SJSA1 (cell line): ENCODE data around the gene ENPP6. TPM values are rescaled to one million over a fixed set of nuclear protein-coding genes. Genes with fewer than 3 reads are reported as not detected.

Source experiments
- DNase-seq, 2 experiments: peaks; one replicate each; pipeline ENCODE4 v3.0.0-alpha.2; 2015 to 2020; ENCODE audit warnings: low spot score in 2 of 2, low read depth in 1 of 2
- H3K27ac ChIP-seq: fragments of 250-450 bp; sonication (Bioruptor Pico); 2 replicates; pipeline ENCODE4 v1.5.1; 2020; ENCODE audit warnings: mild to moderate bottlenecking, moderate library complexity
- H3K27me3 ChIP-seq: fragments of 250-450 bp; sonication (Bioruptor Pico); replicated peaks from 2 replicates; pipeline ENCODE4 v1.5.1; 2020; ENCODE audit warnings: mild to moderate bottlenecking, moderate library complexity
- H3K36me3 ChIP-seq: fragments of 250-450 bp; sonication (Bioruptor Pico); 2 replicates; pipeline ENCODE4 v1.5.1; 2020; ENCODE audit warnings: mild to moderate bottlenecking
- H3K4me1 ChIP-seq: fragments of 250-450 bp; sonication (Bioruptor Pico); replicated peaks from 2 replicates; pipeline ENCODE4 v1.6.1; 2021; ENCODE audit warnings: mild to moderate bottlenecking
- H3K4me3 ChIP-seq: fragments of 250-450 bp; sonication (Bioruptor Pico); 2 replicates; pipeline ENCODE4 v1.5.1; 2020; ENCODE audit warnings: mild to moderate bottlenecking
- H3K9me3 ChIP-seq: fragments of 250-450 bp; sonication (Bioruptor Pico); replicated peaks from 2 replicates; pipeline ENCODE4 v1.5.1; 2020; ENCODE audit warnings: mild to moderate bottlenecking
- total RNA-seq: library from RNA; depleted of rRNA; stranded (reverse); fragments of >200 nt; shearing (Covaris generic); gene quantifications from 2 replicates; pipeline ENCODE4 v1.2.3, GENCODE V29; 2014

The ENPP6 gene
- total RNA-seq, 1 experiment from 2014 or later = not detected

DNA sequence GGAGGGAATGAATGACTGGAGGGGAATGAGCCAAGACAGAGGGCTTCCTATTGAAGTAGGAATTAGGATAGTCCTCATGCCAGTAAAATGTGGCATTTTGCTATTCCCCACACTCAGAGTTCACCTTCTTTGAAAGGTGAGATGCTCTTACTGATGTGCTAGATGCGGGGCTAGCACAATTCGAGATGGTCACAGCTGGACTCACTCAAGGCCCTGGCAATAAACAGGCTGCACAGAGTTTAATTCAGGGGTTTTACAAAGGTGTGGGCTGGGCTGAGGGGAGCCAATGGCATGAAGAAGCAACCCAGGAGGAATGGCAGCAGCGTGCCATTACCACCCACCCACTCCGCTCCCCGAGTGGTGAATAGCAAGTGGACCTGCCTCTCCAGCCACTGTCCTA is 55.1 kb downstream of the ENPP6 start:
- Histone ChIP-seq H3K27me3 (no peaks in the 10 kb centered on the region), H3K4me1 (0 out of 2 replicates have a peak, but pooled peaks cover 5% of the 10 kb centered on the region), H3K9me3 (no peaks in the 10 kb centered on the region), H3K27ac (no peak overlapping the region), H3K4me3 (no peak overlapping the region), H3K36me3 (no peaks in the 10 kb centered on the region)
- DNase-seq = no peak

DNA sequence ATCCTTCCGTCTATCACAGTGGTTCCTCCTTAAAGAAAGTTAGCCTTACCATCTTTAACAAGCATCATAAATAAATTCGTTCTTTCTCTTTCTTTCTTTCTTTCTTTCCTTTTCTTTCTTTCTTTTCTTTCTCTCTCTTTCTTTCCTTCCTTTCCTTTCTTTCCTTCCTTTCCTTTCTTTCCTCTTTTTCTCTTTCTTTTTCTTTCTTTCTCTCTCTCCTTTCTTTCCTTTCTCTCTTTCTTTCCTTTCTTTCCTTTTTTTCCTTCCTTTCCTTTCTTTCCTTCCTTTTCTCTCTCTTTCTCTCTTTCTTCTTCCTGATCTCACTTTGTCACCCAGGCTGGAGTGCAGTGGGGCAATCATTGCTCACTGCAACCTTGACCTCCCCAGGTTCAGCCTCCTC is 60.4 kb downstream of the ENPP6 start:
- H3K4me1 ChIP-seq = no peaks in the 10 kb centered on the region
- H3K4me3 ChIP-seq = no peak overlapping the region
- H3K9me3 ChIP-seq = no peaks in the 10 kb centered on the region
- no peak overlapping the region for H3K27ac ChIP-seq
- no peaks in the 10 kb centered on the region for H3K27me3 ChIP-seq
- DNase-seq = no peak
- H3K36me3 ChIP-seq = no peaks in the 10 kb centered on the region

DNA sequence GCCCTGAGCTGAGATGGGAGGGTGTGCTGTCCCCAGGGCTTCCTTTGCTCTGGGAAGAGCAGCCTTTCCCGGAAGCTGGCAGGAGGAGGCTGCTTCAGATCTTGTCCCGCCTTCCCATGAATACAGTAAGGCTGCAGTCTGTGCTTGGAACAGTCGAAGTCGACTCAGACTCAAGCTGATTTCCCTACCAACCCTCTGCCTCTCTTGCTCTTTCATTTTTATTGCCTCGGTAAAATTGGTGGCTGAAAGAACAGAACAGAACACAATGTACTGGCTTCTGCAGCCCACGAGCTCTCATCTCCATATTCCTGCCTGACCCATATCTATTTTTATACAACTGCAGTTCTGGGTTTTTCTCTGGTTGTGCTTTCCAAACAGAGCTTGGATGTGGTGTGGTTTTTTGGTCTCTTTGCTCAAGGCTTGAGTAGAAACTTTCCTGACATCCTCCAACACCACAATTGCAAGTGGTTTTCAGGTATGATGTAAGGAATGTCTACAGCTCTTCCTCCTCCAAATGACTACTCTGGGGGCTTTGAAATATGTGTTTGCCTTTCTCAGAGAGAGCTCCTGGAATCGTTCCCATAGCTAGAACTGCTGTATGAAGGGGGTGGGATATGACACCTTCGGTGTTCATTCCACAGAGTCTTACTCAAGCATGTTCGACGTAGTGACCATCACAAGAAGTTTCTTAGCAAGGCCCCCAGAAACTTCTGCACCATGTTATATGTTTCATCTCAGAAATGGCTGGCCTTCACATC is 61.3 kb downstream of the ENPP6 start:
- DNase-seq = no peak
- Histone ChIP-seq H3K27me3 (no peaks in the 10 kb centered on the region), H3K36me3 (no peaks in the 10 kb centered on the region), H3K4me3 (no peak overlapping the region), H3K27ac (no peak overlapping the region), H3K9me3 (no peaks in the 10 kb centered on the region), H3K4me1 (no peaks in the 10 kb centered on the region)

DNA sequence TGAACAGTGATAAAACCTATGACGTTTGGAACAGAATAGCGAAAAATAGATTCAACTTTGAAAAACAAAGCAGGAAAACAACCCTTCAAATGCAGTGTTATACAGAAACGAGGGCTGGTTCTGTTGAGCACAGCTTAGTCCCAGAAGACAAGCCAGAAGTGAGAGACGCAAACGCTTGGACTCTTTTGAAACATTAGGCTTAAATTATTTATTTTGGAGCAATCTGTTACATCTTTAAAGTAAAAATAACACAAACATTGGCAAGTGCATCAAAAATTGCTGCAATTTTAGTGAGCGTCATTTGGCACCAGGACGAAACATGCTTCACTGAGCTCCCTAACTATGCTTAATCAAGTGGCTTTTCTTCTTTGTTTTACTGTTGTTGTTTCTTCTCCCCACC is 63.5 kb downstream of the ENPP6 start:
- Histone ChIP-seq H3K27me3 (no peaks in the 10 kb centered on the region), H3K4me1 (no peaks in the 10 kb centered on the region), H3K4me3 (no peak overlapping the region), H3K27ac (no peak overlapping the region), H3K9me3 (no peaks in the 10 kb centered on the region), H3K36me3 (no peaks in the 10 kb centered on the region)
- DNase-seq = no peak

DNA sequence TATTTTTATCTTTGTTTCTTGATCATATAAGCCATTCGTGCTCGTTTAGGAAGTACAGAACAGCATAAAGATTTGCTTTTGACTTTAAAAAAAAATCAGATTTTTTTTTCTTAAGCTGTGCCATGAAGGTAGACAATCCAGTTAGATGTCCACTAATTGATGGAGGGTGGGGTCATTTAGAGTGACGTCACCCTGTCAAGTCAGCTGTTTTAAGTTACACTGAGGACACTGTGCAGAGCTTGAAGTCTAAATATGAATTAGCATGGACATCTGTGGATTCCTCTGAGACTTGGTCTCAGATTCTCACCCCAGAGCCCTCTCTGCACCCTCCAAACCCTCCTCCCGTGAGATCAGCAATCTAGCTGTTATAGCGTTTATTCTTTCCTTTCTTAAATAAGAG is 63.9 kb downstream of the ENPP6 start:
- Histone ChIP-seq H3K4me1 (no peaks in the 10 kb centered on the region), H3K27ac (no peak overlapping the region), H3K27me3 (no peaks in the 10 kb centered on the region), H3K4me3 (no peak overlapping the region), H3K9me3 (no peaks in the 10 kb centered on the region; the same call in 1 of the 2 replicates), H3K36me3 (no peaks in the 10 kb centered on the region)
- DNase-seq = no peak

DNA sequence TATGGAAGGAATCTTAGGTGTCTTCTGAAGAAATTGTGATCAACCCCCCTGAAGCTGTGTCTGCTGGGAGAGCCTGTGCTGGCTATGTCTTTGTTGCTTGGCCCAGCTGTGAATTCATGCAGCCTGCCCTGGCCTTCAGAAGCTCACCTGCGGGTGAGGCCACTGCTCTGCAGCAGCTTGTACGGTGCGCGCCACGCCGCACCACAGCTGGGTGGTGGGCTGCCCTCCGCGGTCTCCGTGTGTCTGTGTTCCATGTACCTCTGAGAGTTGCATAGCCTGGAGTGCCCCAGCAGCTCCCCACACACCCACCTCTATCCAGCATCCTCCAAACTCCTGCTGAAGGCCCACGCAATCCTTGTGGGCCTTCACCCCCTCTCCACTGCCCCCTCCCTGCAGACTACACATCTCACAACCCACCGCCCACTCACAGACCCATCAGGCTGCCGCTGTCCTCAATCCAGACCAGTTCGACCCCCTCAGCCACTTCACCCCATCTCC is 65.6 kb downstream of the ENPP6 start:
- DNase-seq = no peak
- Histone ChIP-seq H3K27me3 (no peaks in the 10 kb centered on the region), H3K36me3 (no peaks in the 10 kb centered on the region), H3K9me3 (no peaks in the 10 kb centered on the region; the same call in 1 of the 2 replicates), H3K4me1 (no peaks in the 10 kb centered on the region), H3K27ac (no peak overlapping the region), H3K4me3 (no peak overlapping the region)

DNA sequence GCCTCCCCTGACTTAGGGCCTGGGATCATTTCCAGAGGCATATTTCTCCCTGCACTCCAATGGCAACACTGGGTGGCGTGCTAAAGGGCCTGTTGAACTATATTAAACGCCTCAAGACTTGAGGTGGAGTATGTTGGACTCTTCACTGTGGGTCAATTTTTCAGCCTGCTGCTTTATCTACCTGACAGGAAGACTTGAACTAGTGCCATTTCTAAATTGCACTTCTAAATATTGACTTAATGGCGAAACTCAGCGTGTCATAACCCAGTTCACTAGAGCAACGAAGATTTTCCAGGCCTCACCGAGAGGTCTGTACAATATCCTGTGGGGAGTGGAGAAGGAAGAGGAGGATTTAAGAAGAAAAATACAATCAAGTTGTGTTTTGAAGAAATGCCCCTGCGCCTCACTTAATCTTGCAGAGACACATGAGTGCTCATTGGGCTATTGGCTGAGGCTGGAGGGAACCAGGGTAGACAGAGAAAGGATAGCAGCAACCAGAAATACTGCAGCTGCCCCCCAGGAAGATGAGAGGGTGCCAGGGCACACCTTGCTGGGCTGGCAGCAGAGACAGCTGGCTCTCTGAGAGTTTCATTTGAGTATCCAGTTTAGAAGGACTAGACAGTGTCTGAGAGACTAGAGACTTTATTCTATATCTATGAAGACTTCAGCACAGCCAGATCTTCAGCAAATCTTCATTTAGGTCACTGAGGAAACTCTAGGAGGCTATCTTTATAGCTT is 67.4 kb downstream of the ENPP6 start:
- Histone ChIP-seq H3K4me1 (no peaks in the 10 kb centered on the region), H3K4me3 (no peak overlapping the region), H3K27ac (no peak overlapping the region), H3K36me3 (no peaks in the 10 kb centered on the region), H3K9me3 (no peaks in the 10 kb centered on the region; the same call in 1 of the 2 replicates), H3K27me3 (no peaks in the 10 kb centered on the region)
- DNase-seq = no peak

DNA sequence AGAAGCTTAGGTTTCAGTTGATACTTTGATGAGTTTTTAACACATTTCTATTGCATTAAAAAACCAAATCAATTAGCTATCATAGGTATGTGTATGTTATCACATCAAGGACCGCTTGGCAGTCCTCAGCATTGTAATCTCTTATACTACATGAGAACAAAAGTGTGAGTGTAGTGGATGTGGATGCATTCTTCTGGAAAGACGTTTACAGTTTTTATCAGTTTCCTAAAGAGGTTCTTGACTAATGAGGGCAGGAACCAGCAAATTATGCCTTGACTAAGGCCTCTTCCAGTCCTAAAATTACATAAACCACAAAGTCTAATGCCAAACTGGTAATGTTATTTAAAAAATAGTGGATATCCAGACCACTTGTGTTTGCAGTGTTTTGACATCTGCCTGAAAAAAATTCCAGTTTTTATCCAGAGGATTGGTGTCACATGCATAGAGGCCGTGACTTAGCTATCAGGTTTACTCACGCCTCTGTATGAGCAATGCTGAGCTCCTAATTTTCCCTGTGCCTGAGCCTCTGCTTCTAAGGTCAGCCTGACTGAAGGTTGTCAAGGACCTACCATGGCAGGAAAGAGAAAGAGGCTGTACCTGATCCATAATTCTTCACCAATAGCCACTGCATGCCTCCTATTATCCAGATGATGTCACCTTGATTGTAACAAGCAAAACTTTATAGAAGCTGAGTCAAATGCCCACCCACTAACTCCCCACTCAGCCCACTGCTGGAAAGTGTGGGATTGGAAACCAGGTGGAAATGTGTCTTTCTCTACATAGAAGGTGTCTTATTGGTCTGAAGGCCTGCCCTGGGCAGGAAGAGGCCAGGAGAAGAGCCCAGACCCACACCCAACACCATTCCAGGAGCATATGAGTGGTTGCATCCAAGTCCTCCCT is 68.7 kb downstream of the ENPP6 start:
- H3K27ac ChIP-seq = no peak overlapping the region
- no peaks in the 10 kb centered on the region for H3K36me3 ChIP-seq
- no peak for DNase-seq
- H3K4me3 ChIP-seq = no peak overlapping the region
- H3K9me3 ChIP-seq = no peaks in the 10 kb centered on the region; the same call in 1 of the 2 replicates
- no peaks in the 10 kb centered on the region for H3K27me3 ChIP-seq
- no peaks in the 10 kb centered on the region for H3K4me1 ChIP-seq

DNA sequence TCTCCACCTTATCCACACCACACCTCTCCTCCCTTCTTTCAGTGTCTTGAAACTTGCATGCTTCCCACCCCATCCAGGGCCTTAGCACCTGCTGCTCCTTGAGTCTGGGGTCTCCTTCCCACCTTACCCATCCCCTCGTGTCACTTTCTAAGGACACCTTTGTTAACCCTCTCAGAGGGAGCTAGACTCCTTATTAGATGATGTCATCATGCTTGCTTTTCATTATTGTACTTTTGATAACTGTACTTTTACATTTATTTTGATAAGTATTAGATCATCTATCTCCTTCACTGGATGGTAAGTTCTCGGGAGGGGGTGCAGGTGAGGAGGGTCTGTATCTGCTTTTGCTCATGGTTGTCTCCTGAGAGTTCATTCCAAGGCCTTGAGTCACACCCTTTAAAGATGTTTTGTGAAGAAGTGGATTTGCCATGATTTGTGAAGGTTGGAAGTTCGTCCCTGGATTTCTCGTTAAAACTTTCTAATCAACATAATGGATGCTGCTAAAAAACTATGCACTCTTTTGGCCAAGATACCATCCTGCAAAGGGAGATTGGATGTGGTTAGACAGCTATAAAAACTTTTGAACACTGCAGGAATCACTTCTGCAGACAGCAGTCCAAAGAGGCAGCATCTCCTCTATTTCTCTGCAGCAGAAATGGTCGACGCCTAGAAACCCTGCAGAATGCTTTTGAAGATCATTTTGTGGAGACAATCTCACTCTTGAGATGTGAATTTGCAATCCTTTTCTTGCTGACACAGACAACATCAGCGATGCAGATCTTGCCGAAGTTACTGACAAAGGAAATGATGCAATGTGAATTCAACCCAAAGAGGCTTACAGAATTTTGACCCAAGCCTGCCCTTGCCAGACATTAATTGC is 69.6 kb downstream of the ENPP6 start:
- no peak for DNase-seq

DNA sequence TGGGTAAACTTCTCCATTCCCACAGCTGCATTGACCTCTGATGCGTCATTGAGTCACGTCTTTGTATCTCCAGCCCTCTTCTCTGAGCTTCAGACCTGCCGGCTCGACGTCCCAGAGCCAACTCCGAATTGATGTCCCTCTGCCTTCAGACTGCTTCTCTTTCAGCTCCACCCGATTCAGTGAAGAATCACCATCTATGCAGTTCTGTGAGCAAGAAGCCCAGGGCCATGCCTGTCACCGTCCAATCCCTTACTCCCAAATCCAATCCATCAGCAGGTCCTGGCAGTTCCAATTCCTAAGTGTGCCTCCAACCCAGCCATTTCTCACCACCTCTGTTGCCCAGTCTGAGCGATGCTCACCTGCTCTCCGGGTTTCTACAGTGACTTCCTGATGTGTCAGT is 70.7 kb downstream of the ENPP6 start:
- Histone ChIP-seq H3K4me3 (no peak overlapping the region), H3K27me3 (no peaks in the 10 kb centered on the region)
- no peak for DNase-seq

More for the DNA sequence above, 69.6 kb downstream of the ENPP6 start:
- Histone ChIP-seq H3K9me3 (no peaks in the 10 kb centered on the region; the same call in 1 of the 2 replicates), H3K27me3 (no peaks in the 10 kb centered on the region), H3K27ac (no peak overlapping the region), H3K4me1 (no peaks in the 10 kb centered on the region), H3K36me3 (no peaks in the 10 kb centered on the region), H3K4me3 (no peak overlapping the region)

DNA sequence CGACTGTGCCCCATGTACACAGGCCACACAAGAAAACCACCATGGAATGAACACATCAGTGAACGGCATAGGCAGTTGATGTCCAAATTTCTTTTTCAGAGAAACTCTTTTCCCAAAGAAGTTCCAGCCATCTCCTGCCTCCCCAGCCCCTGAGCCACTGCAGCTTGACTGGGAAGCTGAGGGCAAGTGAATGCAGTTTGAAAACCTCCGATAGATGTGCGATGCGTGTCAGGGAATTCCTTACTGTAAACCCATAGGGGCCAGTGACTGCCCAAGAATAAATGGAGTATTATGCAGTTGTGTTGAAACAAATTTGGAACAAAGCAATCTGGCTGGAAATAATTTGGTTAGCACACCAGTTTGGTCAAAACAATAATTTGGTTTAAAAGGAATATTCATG is 72.1 kb downstream of the ENPP6 start:
- Histone ChIP-seq H3K27ac (no peak overlapping the region), H3K4me1 (no peaks in the 10 kb centered on the region), H3K27me3 (no peaks in the 10 kb centered on the region), H3K9me3 (no peaks in the 10 kb centered on the region; the same call in 1 of the 2 replicates), H3K4me3 (no peak overlapping the region), H3K36me3 (no peaks in the 10 kb centered on the region)
- no peak for DNase-seq

More for the DNA sequence above, 70.7 kb downstream of the ENPP6 start:
- H3K27ac ChIP-seq = no peak overlapping the region
- H3K36me3 ChIP-seq = no peaks in the 10 kb centered on the region
- no peaks in the 10 kb centered on the region for H3K4me1 ChIP-seq
- no peaks in the 10 kb centered on the region; the same call in 1 of the 2 replicates for H3K9me3 ChIP-seq

DNA sequence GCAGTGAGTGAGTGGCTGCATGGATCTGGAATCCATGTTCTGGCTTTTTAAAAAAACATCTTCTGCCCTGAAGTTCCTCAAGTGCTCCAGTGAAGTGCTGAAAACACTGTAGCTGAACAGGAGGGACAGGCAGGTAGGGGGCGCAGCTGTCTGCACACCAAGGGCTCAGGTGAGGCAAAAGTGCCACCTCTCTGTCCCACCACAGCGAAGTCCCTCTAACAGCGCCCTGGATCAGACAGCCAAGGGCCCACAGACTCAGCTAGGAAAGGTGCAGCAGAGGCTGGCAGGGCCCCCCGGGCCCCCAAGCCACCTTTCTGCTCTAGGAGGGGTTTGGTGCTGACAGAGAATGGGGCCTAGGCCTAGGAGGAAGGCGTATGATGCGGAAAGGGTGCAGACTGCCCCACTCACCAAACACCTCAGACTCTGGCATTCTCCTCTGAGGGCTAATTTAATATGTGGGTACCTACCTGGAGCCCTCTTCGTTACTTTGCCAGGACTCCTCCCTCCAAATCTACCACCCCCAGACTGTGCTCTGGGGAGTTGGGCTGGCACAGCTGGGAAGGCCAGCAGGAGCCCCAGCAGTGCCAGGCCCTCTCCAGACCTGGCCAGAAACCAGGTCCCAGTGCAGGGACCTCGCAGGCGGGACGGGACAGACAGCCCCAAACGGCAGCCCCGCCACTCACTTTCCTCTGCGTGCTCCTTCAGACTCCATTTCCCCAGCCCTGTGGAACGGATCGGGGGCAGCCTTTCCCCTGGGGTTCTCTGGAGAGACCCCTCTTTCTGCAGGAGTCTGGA is 73.7 kb downstream of the ENPP6 start:
- Histone ChIP-seq H3K27me3 (no peaks in the 10 kb centered on the region), H3K36me3 (no peaks in the 10 kb centered on the region), H3K9me3 (no peaks in the 10 kb centered on the region; the same call in 1 of the 2 replicates), H3K27ac (no peak overlapping the region), H3K4me1 (no peaks in the 10 kb centered on the region), H3K4me3 (no peak overlapping the region)
- DNase-seq = no peak
